ENCODE measurements around the gene PTPRQ. TPM values are rescaled to one million over a fixed set of nuclear protein-coding genes. Genes with fewer than 3 reads are reported as not detected.

Gene PTPRQ
- total RNA-seq, 1 experiment from 2014 or later, result not detected

GRCh38 chr12:80676856-80677255, 232.8 kb downstream of the PTPRQ start:
- ChIA-PET POLR2A (no interaction called here), CTCF (no interaction called here)
- TF ChIP-seq CTCF (IDR thresholded peaks at IDR 0.05; ENCODE audit: insufficient read depth in 1 of 2, low read depth in 1 of 2, low read length in 1 of 2, severe bottlenecking in 1 of 2, unreplicated experiment in 1 of 2), result no peak
- Histone ChIP-seq H3K9me3 (no peaks in the 10 kb centered on the region), H3K36me3 (ENCODE audit: control insufficient read depth, insufficient read depth, low read length) (no peaks in the 10 kb centered on the region), H3K27me3 (replicated peaks; ENCODE audit: control insufficient read depth, insufficient read depth, low read length) (no peaks in the 10 kb centered on the region), H3K4me3 (ENCODE audit: low read depth, low read length) (no peak overlapping the region), H3K4me1 (no peaks in the 10 kb centered on the region)
- H3K4me1 Mint-ChIP-seq (ENCODE audit: low read depth, unreplicated experiment), result no peaks in the 10 kb centered on the region
- intact Hi-C loops (cut with micrococcal nuclease; ENCODE audit: unreplicated experiment), result no loop called here
- BruUV-seq (replicated peaks), result no TSS peak
- no peaks in the 10 kb centered on the region for H3K36me3 Mint-ChIP-seq (ENCODE audit: insufficient read depth, unreplicated experiment)
- no peak overlapping the region for H3K27ac Mint-ChIP-seq (ENCODE audit: unreplicated experiment)
- no peak overlapping the region for H3K4me3 Mint-ChIP-seq (ENCODE audit: unreplicated experiment)
- peaks cover 3% of the 10 kb centered on the region for H3K27me3 Mint-ChIP-seq (ENCODE audit: insufficient read depth, unreplicated experiment)
- DNase-seq, result no peak
- H3K9me3 Mint-ChIP-seq (ENCODE audit: unreplicated experiment), result no peaks in the 10 kb centered on the region

GRCh38 chr12:80677994-80678393, 234.0 kb downstream of the PTPRQ start:
- no peaks in the 10 kb centered on the region for H3K9me3 Mint-ChIP-seq (ENCODE audit: unreplicated experiment)
- H3K36me3 Mint-ChIP-seq (ENCODE audit: insufficient read depth, unreplicated experiment), result no peaks in the 10 kb centered on the region
- no TSS peak for BruUV-seq (replicated peaks)

DNA sequence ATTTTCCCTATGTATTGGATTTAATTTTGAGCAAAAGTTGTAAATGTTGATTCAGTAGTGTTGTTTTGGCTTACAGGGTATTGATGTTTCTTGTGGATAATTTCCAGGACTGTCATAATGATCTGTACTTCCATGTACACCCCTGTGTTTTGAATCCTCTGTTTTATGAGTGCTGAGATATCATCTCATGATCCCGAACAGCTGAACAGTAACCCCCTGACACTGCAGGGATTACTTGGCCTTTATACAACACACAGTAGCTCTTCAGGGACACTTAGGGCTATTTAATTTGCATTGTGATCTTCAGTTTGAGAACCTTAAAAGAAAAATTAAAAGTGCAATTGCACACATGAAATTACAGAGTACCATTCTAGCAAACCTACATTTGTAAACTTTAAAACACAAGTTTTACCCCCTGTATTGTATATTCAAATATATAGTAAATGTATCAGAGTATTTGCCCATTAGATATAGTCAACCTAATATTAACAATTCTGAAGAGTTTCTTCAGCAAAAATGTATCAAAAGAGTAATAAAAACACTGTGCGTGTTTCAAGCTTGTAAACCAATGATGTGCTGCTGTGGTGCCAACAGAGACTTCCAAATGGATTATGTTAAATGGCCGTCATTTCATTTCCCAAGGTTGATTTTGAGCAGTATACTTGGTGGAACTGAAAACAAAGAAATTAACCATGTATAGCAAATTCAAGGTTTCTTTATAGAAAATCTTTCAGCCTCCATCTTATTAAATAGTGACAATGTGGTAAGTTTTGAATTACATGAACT, 235.5 kb downstream of the PTPRQ start:
- Mint-ChIP-seq H3K36me3 (ENCODE audit: insufficient read depth, unreplicated experiment) (no peaks in the 10 kb centered on the region), H3K27ac (ENCODE audit: unreplicated experiment) (no peak overlapping the region), H3K27me3 (ENCODE audit: insufficient read depth, unreplicated experiment) (peaks cover 2% of the 10 kb centered on the region), H3K4me1 (ENCODE audit: low read depth, unreplicated experiment) (no peaks in the 10 kb centered on the region), H3K4me3 (ENCODE audit: unreplicated experiment) (no peak overlapping the region), H3K9me3 (ENCODE audit: unreplicated experiment) (no peaks in the 10 kb centered on the region)
- Histone ChIP-seq H3K27me3 (replicated peaks; ENCODE audit: control insufficient read depth, insufficient read depth, low read length) (no peaks in the 10 kb centered on the region), H3K4me1 (no peaks in the 10 kb centered on the region), H3K4me3 (ENCODE audit: low read depth, low read length) (no peak overlapping the region), H3K9me3 (no peaks in the 10 kb centered on the region), H3K36me3 (ENCODE audit: control insufficient read depth, insufficient read depth, low read length) (no peaks in the 10 kb centered on the region)
- ChIA-PET CTCF (no interaction called here), POLR2A (no interaction called here)
- TF ChIP-seq CTCF (IDR thresholded peaks at IDR 0.05; ENCODE audit: insufficient read depth in 1 of 2, low read depth in 1 of 2, low read length in 1 of 2, severe bottlenecking in 1 of 2, unreplicated experiment in 1 of 2), result no peak
- no TSS peak for BruUV-seq (replicated peaks)
- no peak for DNase-seq
- intact Hi-C loops (cut with micrococcal nuclease; ENCODE audit: unreplicated experiment), result no loop called here

More at GRCh38 chr12:80677994-80678393, 234.0 kb downstream of the PTPRQ start:
- no peaks in the 10 kb centered on the region for H3K9me3 ChIP-seq
- POLR2A ChIA-PET, result no interaction called here
- Mint-ChIP-seq H3K4me3 (ENCODE audit: unreplicated experiment) (no peak overlapping the region), H3K27ac (ENCODE audit: unreplicated experiment) (no peak overlapping the region), H3K27me3 (ENCODE audit: insufficient read depth, unreplicated experiment) (peaks cover 3% of the 10 kb centered on the region), H3K4me1 (ENCODE audit: low read depth, unreplicated experiment) (no peaks in the 10 kb centered on the region)
- H3K36me3 ChIP-seq (ENCODE audit: control insufficient read depth, insufficient read depth, low read length), result no peaks in the 10 kb centered on the region
- CTCF ChIA-PET, result no interaction called here
- H3K4me3 ChIP-seq (ENCODE audit: low read depth, low read length), result no peak overlapping the region
- no peak for DNase-seq
- intact Hi-C loops (cut with micrococcal nuclease; ENCODE audit: unreplicated experiment), result no loop called here
- no peaks in the 10 kb centered on the region for H3K27me3 ChIP-seq (replicated peaks; ENCODE audit: control insufficient read depth, insufficient read depth, low read length)
- TF ChIP-seq CTCF (IDR thresholded peaks at IDR 0.05; ENCODE audit: insufficient read depth in 1 of 2, low read depth in 1 of 2, low read length in 1 of 2, severe bottlenecking in 1 of 2, unreplicated experiment in 1 of 2), result no peak
- no peaks in the 10 kb centered on the region for H3K4me1 ChIP-seq

Measured in Caco-2 (cell line).